HepG2 (cell line): ENCODE measurements around the gene GABRR3. TPM values are rescaled to one million over a fixed set of nuclear protein-coding genes. Genes with fewer than 3 reads are reported as not detected.

Experiments
- ATAC-seq: fragments of 200-7000 bp; cut with Tn5 transposase; 3 replicates; pipeline ENCODE4 v1.9.1; 2020; ENCODE audit warnings: mild to moderate bottlenecking, moderate library complexity
- BruUV-seq: library from RNA; stranded (reverse); fragments of 400-500 nt; replicated peaks from 2 replicates; lab custom pipeline; 2021; lab: Mats Ljungman, UMichigan
- CTCF ChIA-PET: fragments of 300-600 bp; formaldehyde crosslinking; extraction: SDS; loops from one replicate; lab custom pipeline; 2021; ENCODE audit warnings: low total read pairs, inconsistent platforms, low intra/inter-chr PET ratio; lab: Yijun Ruan, JAX
- POLR2A ChIA-PET: fragments of 350-600 bp; sonication (Branson Sonifier 250); formaldehyde crosslinking; loops from one replicate; lab custom pipeline; 2020; ENCODE audit warnings: antibody characterized with exemption, inconsistent platforms; lab: Yijun Ruan, JAX
- DNase-seq: peaks from one replicate; pipeline ENCODE4 v3.0.0-alpha.2; 2015; ENCODE audit warnings: low spot score
- FAIRE-seq: peaks from 3 replicates; lab custom pipeline; 2011; peaks lifted over from hg19 to GRCh38; lab: Jason Lieb, UNC
- H2AFZ ChIP-seq: one replicate; pipeline ENCODE4 v1.6.1; 2011; ENCODE audit warnings: low read length, inconsistent platforms
- H3K27ac ChIP-seq: fragments of 300-600 bp; 3 replicates; pipeline ENCODE4 v1.8.0; 2011; ENCODE audit warnings: mixed run types, mild to moderate bottlenecking, mixed read lengths, low read length, inconsistent platforms; ENCODE audit not compliant: insufficient read depth; ENCODE audit errors: extremely low read length
- H3K27me3 ChIP-seq, 2 experiments: fragments of 200-600 bp in 1 of 2; 2 replicates in 1 of 2; 3 replicates in 1 of 2; pipeline versions ENCODE4 v1.6.0 to v1.8.0; 2011; ENCODE audit warnings: low read length in 2 of 2, mild to moderate bottlenecking in 2 of 2, moderate library complexity in 2 of 2, inconsistent platforms in 1 of 2; ENCODE audit not compliant: insufficient read depth in 2 of 2, control insufficient read depth in 1 of 2
- H3K36me3 ChIP-seq, 2 experiments: fragments of 200-600 bp in 1 of 2; replicated peaks in 1 of 2; 2 replicates in 1 of 2; 3 replicates in 1 of 2; pipeline versions ENCODE4 v1.5.1 to v1.8.0; 2011; ENCODE audit warnings: low read length in 2 of 2, inconsistent platforms in 1 of 2; ENCODE audit not compliant: insufficient read depth in 2 of 2, control insufficient read depth in 1 of 2
- H3K4me1 ChIP-seq: 2 replicates; pipeline ENCODE4 v1.5.1; 2012; ENCODE audit warnings: low read length, inconsistent platforms; ENCODE audit not compliant: insufficient read depth
- H3K4me2 ChIP-seq: 2 replicates; pipeline ENCODE4 v1.6.0; 2011; ENCODE audit warnings: low read depth, low read length, inconsistent platforms
- H3K4me3 ChIP-seq, 3 experiments: fragments of 200-600 bp in 1 of 3; sonication (generic), shearing (Covaris generic) in 1 of 3; replicated peaks in 1 of 3; 2 replicates each; pipeline ENCODE4 v1.5.1; 2011 to 2016; ENCODE audit warnings: low read length in 3 of 3, inconsistent platforms in 2 of 3, low read depth in 2 of 3, mild to moderate bottlenecking in 2 of 3, control low read depth in 1 of 3, mixed read lengths in 1 of 3; ENCODE audit not compliant: insufficient read depth in 1 of 3
- H3K79me2 ChIP-seq: one replicate; pipeline ENCODE4 v1.6.1; 2011; ENCODE audit warnings: low read length, inconsistent platforms; ENCODE audit not compliant: insufficient read depth
- H3K9ac ChIP-seq: 2 replicates; pipeline ENCODE4 v1.6.0; 2011; ENCODE audit warnings: mild to moderate bottlenecking, low read depth, low read length, inconsistent platforms; ENCODE audit not compliant: insufficient read depth
- H3K9me3 ChIP-seq: 2 replicates; pipeline ENCODE4 v1.5.1; 2012; ENCODE audit warnings: mild to moderate bottlenecking, low read length
- H4K20me1 ChIP-seq: 2 replicates; pipeline ENCODE4 v1.6.0; 2011; ENCODE audit warnings: inconsistent platforms, mild to moderate bottlenecking, low read length, moderate library complexity; ENCODE audit not compliant: insufficient read depth
- ATF7 ChIP-seq, 2 experiments: fragments of 450-650 bp in 1 of 2; sonication (generic) in 1 of 2; formaldehyde crosslinking in 1 of 2; IDR thresholded peaks; 2 replicates each; pipeline versions ENCODE4 v1.4.0 to v1.6.1; 2016 to 2020; ENCODE audit warnings: antibody characterized with exemption in 1 of 2, mild to moderate bottlenecking in 1 of 2, missing genetic modification reagents in 1 of 2
- BCL6 ChIP-seq: IDR thresholded peaks from 2 replicates; pipeline ENCODE4 v1.6.1; 2016; ENCODE audit warnings: missing genetic modification reagents, missing compliant biosample characterization
- CREB1 ChIP-seq, 2 experiments: fragments of 450-650 bp in 1 of 2; IDR thresholded peaks; 2 replicates each; pipeline ENCODE4 v1.6.1; 2016 to 2017; ENCODE audit warnings: control low read depth in 1 of 2, mild to moderate bottlenecking in 1 of 2, missing compliant biosample characterization in 1 of 2, missing genetic modification characterization in 1 of 2
- RBM22 ChIP-seq: fragments of 200-400 bp; formaldehyde crosslinking; optimal IDR thresholded peaks from 2 replicates; pipeline ENCODE3; 2017; ENCODE audit warnings: mild to moderate bottlenecking, low read length, moderate library complexity
- SMARCE1 ChIP-seq: fragments of 450-650 bp; IDR thresholded peaks from 2 replicates; pipeline ENCODE4 v1.6.1; 2017; ENCODE audit warnings: borderline replicate concordance
- ZBTB10 ChIP-seq: sonication (generic); formaldehyde crosslinking; IDR thresholded peaks from 2 replicates; pipeline ENCODE4 v1.4.0; 2020; ENCODE audit warnings: missing genetic modification reagents, borderline replicate concordance
- ZNF660 ChIP-seq: sonication (generic); formaldehyde crosslinking; IDR thresholded peaks from 2 replicates; pipeline ENCODE4 v1.5.1; 2020; ENCODE audit warnings: mild to moderate bottlenecking, low read depth, missing genetic modification reagents, borderline replicate concordance
- whole genome bisulfite sequencing: methylation state at CpG from one replicate; pipeline ENCODE4 v1.1.6; 2017; ENCODE audit warnings: low lambda C conversion rate; 5-methylcytosine and 5-hydroxymethylcytosine counted together
- in situ Hi-C: cut with HindIII; loops from 2 replicates; pipeline ENCODE4 v1.10.0; 2017; ENCODE audit warnings: low pct_unique_long_range_greater_than_20kb; ENCODE audit not compliant: extremely low pct_ligation_motif_present
- intact Hi-C: fragments of 100-400 bp; cut with micrococcal nuclease; formaldehyde crosslinking; loops from one replicate; pipeline ENCODE4 v1.10.0; 2022; ENCODE audit not compliant: unreplicated experiment
- polyA plus RNA-seq, 8 experiments: library from polyadenylated mRNA; depleted of rRNA in 3 of 8; stranded (reverse) in 7 of 8; unstranded in 1 of 8; fragments of >200 nt; fragmentation: Illumina TruSeq in 4 of 8; extraction: Trizol in 4 of 8; gene quantifications; 2 replicates each; pipeline versions ENCODE4 v1.2.1 to v1.2.3, GENCODE V29; 2011 to 2016; ENCODE audit warnings: low read depth in 4 of 8, missing spikeins in 1 of 8, mixed read lengths in 1 of 8; ENCODE audit not compliant: insufficient read depth in 1 of 8
- total RNA-seq, 5 experiments: library from RNA; depleted of rRNA; stranded (reverse); fragments of >200 nt; fragmentation: Illumina TruSeq; extraction: Trizol; gene quantifications; 2 replicates each; pipeline ENCODE4 v1.2.3, GENCODE V29; 2016; ENCODE audit warnings: low read depth in 1 of 5
- TF ChIP-seq, protein P1 (sequence below): sonication (generic); formaldehyde crosslinking; IDR thresholded peaks from 2 replicates; pipeline ENCODE4 v1.5.0; 2020; ENCODE audit warnings: missing genetic modification reagents

The GABRR3 gene
- total and polyA plus RNA-seq, 2 of the 13 experiments (the other 11 are each of a cell fraction or from before 2014, with no cell fraction given), result 0.42 to 0.83 TPM

DNA sequence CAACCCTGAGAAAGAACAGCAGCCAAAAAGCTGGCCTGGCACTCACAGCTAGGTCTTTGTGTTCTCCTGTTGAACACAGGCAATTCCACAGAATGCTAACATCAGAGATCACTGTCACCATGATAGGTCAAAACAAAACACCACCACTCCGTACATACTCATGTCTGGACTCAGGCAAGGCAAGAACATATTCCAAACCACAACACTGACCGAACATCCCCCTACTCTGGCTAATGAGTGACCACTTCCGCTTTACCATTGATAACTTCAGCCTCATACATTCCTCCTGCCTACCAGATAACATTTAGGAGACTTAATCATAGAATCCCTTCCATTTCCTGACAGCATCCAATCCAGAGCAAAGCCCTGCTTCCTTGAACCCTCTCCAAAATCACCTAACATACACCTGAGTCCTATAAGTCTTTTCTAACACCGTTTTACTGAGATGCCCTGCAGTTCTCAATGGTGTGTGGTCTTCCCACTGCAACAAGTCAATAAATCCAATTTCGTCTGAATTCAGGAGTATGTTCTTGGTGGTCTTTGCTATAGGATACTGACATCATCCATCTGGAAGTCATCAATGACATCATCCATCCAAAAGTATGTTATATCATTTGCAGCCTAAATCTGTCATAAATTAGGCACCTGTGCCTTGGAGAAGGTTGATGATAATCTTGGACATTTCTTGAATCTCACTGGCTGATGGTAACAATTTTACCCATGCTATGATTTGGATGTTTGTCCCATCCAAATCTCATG lies 86.6 kb downstream of the GABRR3 start:
- TF ChIP-seq SMARCE1, result no peak
- peak; percentile 17 for TF ChIP-seq RBM22
- peak; percentile 69 for TF ChIP-seq CREB1 (IDR thresholded peaks at IDR 0.05)
- TF ChIP-seq CREB1 (CRISPR knock-in tag; IDR thresholded peaks at IDR 0.05), result no peak
- TF ChIP-seq ATF7 (IDR thresholded peaks at IDR 0.05), result peak; percentile 93
- TF ChIP-seq ATF7 (CRISPR knock-in tag; IDR thresholded peaks at IDR 0.05), result no peak
- FAIRE-seq (no peak), DNase-seq (no peak), ATAC-seq (no peak)
- Histone ChIP-seq H3K4me1 (no peaks in the 10 kb centered on the region), H3K27ac (no peak overlapping the region), H3K27me3 (no peaks in the 10 kb centered on the region), H3K4me2 (no peak overlapping the region), H3K79me2 (no peaks in the 10 kb centered on the region), H3K9ac (no peak overlapping the region), H3K36me3 (peaks cover 29 to 81% of the 10 kb centered on the region in 2 experiments), H4K20me1 (no peaks in the 10 kb centered on the region), H2AFZ (no peak overlapping the region), H3K4me3 (no peak overlapping the region), H3K9me3 (no peaks in the 10 kb centered on the region)
- WGBS, result 98% methylated on average over 5 of the region's 5 CpGs
- POLR2A ChIA-PET, result no interaction called here
- in situ Hi-C loops (no loop called here), intact Hi-C loops (no loop called here)
- no TSS peak for BruUV-seq
- CTCF ChIA-PET, result no interaction called here

DNA sequence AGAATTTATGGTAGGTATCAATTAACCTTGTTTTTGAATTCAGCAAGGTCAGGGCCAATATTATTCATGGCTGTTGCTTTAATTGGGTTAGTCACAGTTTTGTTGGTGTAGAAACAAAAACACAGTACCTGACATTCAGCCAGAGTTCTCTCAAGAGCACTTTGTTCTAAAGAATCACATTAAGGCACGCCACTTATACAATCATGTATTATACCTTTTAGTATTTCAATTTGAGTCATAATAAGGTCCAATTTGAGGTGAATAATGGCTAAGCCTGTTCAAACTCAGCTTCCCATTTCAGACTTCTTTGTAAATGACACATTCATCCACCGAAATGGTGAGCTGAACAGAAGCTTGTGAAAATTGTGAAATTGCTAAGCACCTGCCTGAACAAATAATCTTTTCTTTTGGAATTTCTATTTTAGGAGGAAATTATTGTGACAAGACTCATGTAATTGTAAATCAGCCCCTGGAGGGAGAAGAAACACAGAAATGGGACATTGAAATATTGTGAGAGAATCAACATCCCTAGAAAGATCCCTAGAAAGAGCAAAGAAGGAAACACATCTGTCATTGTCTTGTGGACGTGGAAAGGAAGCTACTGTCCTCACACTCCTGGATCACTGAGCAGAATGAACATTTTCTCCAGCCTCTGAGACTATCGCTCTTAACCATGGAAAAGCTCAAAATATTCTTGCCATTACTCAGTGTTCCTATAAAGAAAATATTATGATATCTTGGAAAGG lies 92.1 kb downstream of the GABRR3 start:
- Histone ChIP-seq H3K27me3 (no peaks in the 10 kb centered on the region), H3K27ac (no peak overlapping the region), H3K36me3 (peaks cover 11 to 38% of the 10 kb centered on the region in 2 experiments), H3K4me1 (no peaks in the 10 kb centered on the region), H3K4me2 (no peak overlapping the region), H3K9me3 (no peaks in the 10 kb centered on the region), H3K9ac (no peak overlapping the region), H3K4me3 (no peak overlapping the region)
- intact Hi-C loops, result no loop called here
- BruUV-seq, result no TSS peak
- CTCF ChIA-PET, result no interaction called here
- TF ChIP-seq BCL6 (CRISPR knock-in tag) (peak; percentile 72), ZNF660 (CRISPR knock-in tag) (no peak), ZBTB10 (CRISPR knock-in tag) (no peak)
- TF ChIP-seq, protein P1, sequence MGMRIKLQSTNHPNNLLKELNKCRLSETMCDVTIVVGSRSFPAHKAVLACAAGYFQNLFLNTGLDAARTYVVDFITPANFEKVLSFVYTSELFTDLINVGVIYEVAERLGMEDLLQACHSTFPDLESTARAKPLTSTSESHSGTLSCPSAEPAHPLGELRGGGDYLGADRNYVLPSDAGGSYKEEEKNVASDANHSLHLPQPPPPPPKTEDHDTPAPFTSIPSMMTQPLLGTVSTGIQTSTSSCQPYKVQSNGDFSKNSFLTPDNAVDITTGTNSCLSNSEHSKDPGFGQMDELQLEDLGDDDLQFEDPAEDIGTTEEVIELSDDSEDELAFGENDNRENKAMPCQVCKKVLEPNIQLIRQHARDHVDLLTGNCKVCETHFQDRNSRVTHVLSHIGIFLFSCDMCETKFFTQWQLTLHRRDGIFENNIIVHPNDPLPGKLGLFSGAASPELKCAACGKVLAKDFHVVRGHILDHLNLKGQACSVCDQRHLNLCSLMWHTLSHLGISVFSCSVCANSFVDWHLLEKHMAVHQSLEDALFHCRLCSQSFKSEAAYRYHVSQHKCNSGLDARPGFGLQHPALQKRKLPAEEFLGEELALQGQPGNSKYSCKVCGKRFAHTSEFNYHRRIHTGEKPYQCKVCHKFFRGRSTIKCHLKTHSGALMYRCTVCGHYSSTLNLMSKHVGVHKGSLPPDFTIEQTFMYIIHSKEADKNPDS (CRISPR knock-in tag), result no peak
- TF ChIP-seq, all 625 proteins: peak for 1
- no peak overlapping the region for H2AFZ ChIP-seq
- H4K20me1 ChIP-seq, result no peaks in the 10 kb centered on the region
- FAIRE-seq, result no peak
- no peaks in the 10 kb centered on the region for H3K79me2 ChIP-seq
- no peak for DNase-seq
- ATAC-seq, result no peak
- POLR2A ChIA-PET, result no interaction called here
- WGBS, result 98% methylated on average over 4 of the region's 4 CpGs
- in situ Hi-C loops, result no loop called here
